HepG2 (cell line): Measurements from ENCODE around the gene FLYWCH1. TPM values are rescaled to one million over a fixed set of nuclear protein-coding genes. Genes with fewer than 3 reads are reported as not detected.

Source experiments
- ARNT2 ChIP-seq: sonication (generic); formaldehyde crosslinking; IDR thresholded peaks from 2 replicates; pipeline ENCODE4 v1.8.0; 2022; ENCODE audit warnings: mild to moderate bottlenecking, low read depth, missing genetic modification reagents, moderate library complexity
- BCL6 ChIP-seq: IDR thresholded peaks from 2 replicates; pipeline ENCODE4 v1.6.1; 2016; ENCODE audit warnings: missing genetic modification reagents, missing compliant biosample characterization
- GATAD1 ChIP-seq: IDR thresholded peaks from 2 replicates; pipeline ENCODE4 v1.6.1; 2016; ENCODE audit warnings: missing genetic modification reagents, missing compliant biosample characterization
- IKZF5 ChIP-seq: IDR thresholded peaks from 2 replicates; pipeline ENCODE4 v1.6.1; 2018; ENCODE audit warnings: missing genetic modification reagents, mild to moderate bottlenecking, missing compliant biosample characterization
- MED8 ChIP-seq: sonication (generic); formaldehyde crosslinking; IDR thresholded peaks from 2 replicates; pipeline ENCODE4 v1.8.1; 2023; ENCODE audit warnings: mild to moderate bottlenecking, missing genetic modification reagents; ENCODE audit not compliant: insufficient replicate concordance
- NCOA5 ChIP-seq: sonication (generic); formaldehyde crosslinking; IDR thresholded peaks from 2 replicates; pipeline ENCODE4 v1.4.0; 2020; ENCODE audit warnings: missing genetic modification reagents
- NR2F6 ChIP-seq, 2 experiments: IDR thresholded peaks; 2 replicates each; pipeline ENCODE4 v1.6.1; 2016; ENCODE audit warnings: antibody characterized with exemption in 1 of 2, mild to moderate bottlenecking in 1 of 2
- SAP130 ChIP-seq: IDR thresholded peaks from 2 replicates; pipeline ENCODE4 v1.6.1; 2016; ENCODE audit warnings: low read depth
- STAT6 ChIP-seq: sonication (generic); formaldehyde crosslinking; IDR thresholded peaks from 2 replicates; pipeline ENCODE4 v1.4.0; 2020; ENCODE audit warnings: missing genetic modification reagents, mild to moderate bottlenecking, borderline replicate concordance
- UBTF ChIP-seq: sonication (generic); formaldehyde crosslinking; IDR thresholded peaks from 2 replicates; pipeline ENCODE4 v1.4.0; 2020; ENCODE audit warnings: mild to moderate bottlenecking, missing genetic modification reagents
- ZFP1 ChIP-seq: IDR thresholded peaks from 2 replicates; pipeline ENCODE4 v1.6.1; 2016
- ZNF17 ChIP-seq: sonication (generic); formaldehyde crosslinking; IDR thresholded peaks from 2 replicates; pipeline ENCODE4 v1.5.0; 2020; ENCODE audit warnings: mild to moderate bottlenecking, missing genetic modification reagents
- ZNF280D ChIP-seq: sonication (generic); formaldehyde crosslinking; IDR thresholded peaks from 2 replicates; pipeline ENCODE4 v1.5.1; 2020; ENCODE audit warnings: mild to moderate bottlenecking, missing genetic modification reagents
- ZNF331 ChIP-seq: sonication (generic); formaldehyde crosslinking; IDR thresholded peaks from 2 replicates; pipeline ENCODE4 v1.4.0; 2020; ENCODE audit warnings: missing genetic modification reagents
- ZNF441 ChIP-seq: sonication (generic); formaldehyde crosslinking; IDR thresholded peaks from 2 replicates; pipeline ENCODE4 v1.7.0; 2021; ENCODE audit warnings: missing genetic modification reagents, borderline replicate concordance
- ZSCAN21 ChIP-seq: sonication (generic); formaldehyde crosslinking; IDR thresholded peaks from 2 replicates; pipeline ENCODE4 v1.8.0; 2022; ENCODE audit warnings: mild to moderate bottlenecking, missing genetic modification reagents, moderate library complexity, borderline replicate concordance
- polyA plus RNA-seq, 8 experiments: library from polyadenylated mRNA; depleted of rRNA in 3 of 8; stranded (reverse) in 7 of 8; unstranded in 1 of 8; fragments of >200 nt; fragmentation: Illumina TruSeq in 4 of 8; extraction: Trizol in 4 of 8; gene quantifications; 2 replicates each; pipeline versions ENCODE4 v1.2.1 to v1.2.3, GENCODE V29; 2011 to 2016; ENCODE audit warnings: low read depth in 4 of 8, missing spikeins in 1 of 8, mixed read lengths in 1 of 8; ENCODE audit not compliant: insufficient read depth in 1 of 8
- total RNA-seq, 5 experiments: library from RNA; depleted of rRNA; stranded (reverse); fragments of >200 nt; fragmentation: Illumina TruSeq; extraction: Trizol; gene quantifications; 2 replicates each; pipeline ENCODE4 v1.2.3, GENCODE V29; 2016; ENCODE audit warnings: low read depth in 1 of 5
- TF ChIP-seq, protein P1 (sequence below): IDR thresholded peaks from 2 replicates; pipeline ENCODE4 v1.6.1; 2016; ENCODE audit warnings: low read depth, borderline replicate concordance

FLYWCH1 gene
- total and polyA plus RNA-seq, 2 of the 13 experiments (the other 11 are each of a cell fraction or from before 2014, with no cell fraction given), result 7.3 to 12.4 TPM

DNA sequence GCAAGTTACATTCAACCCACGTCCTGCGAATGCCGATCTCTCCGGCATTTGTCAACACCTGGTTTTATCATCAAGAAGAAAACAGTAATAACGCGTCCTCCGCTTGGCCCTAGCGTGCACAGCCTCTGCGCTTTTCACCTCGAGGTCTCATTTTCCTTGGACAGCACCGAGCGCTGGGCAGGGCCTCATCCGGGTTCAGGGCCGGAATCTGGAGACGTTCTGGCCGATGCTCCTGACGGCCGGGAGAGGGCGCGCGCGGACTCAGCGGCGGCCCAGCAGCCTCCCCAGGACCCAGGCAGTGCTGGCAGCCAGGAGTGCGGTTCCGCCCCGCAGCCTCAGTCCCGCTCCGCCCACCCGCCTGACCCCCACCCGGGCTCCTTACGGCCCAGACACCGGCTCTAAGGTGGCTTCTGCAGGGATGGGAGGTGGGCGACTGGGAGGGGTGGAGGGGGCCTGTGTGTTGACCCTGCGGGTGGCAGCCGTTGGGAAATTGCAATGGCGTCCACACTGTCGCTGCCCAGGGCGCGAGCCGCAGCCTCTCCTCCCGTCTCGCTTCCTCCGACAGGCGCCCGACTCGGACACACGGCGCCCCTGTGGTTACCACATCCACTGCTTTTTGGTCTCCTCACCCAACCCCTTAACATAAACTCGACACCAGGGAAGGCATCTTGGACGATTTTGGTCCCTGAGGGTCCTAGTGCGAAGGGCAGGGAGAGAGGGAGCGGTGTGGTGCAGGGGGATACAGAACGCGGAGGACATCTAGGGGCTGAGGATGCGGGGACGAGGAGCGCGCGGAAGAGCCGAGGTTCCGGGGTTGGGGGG, 7.4 kb upstream of the FLYWCH1 start (continued):
- TF ChIP-seq, protein P1, sequence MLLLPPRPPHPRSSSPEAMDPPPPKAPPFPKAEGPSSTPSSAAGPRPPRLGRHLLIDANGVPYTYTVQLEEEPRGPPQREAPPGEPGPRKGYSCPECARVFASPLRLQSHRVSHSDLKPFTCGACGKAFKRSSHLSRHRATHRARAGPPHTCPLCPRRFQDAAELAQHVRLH, result 0 out of 2 replicates have a peak, but pooled peaks have one; percentile 36
- TF ChIP-seq STAT6 (CRISPR knock-in tag), result 0 out of 2 replicates have a peak, but pooled peaks have one; percentile 43
- no peak for TF ChIP-seq NCOA5 (CRISPR knock-in tag)
- TF ChIP-seq ZNF441, result 0 out of 2 replicates have a peak, but pooled peaks have one; percentile 29
- TF ChIP-seq ARNT2 (CRISPR knock-in tag), result 0 out of 2 replicates have a peak, but pooled peaks have one; percentile 59
- TF ChIP-seq BCL6 (CRISPR knock-in tag), result peak; percentile 86
- peak; percentile 59; the same call in 1 of the 2 replicates for TF ChIP-seq GATAD1
- peak; percentile 77; the same call in 1 of the 2 replicates for TF ChIP-seq ZSCAN21 (CRISPR knock-in tag)
- no peak for TF ChIP-seq ZNF17 (CRISPR knock-in tag)
- TF ChIP-seq MED8 (CRISPR knock-in tag), result peak; percentile 42
- TF ChIP-seq ZNF331, result peak; percentile 71
- 0 out of 2 replicates have a peak, but pooled peaks have one; percentile 23 for TF ChIP-seq ZFP1 (CRISPR knock-in tag)
- no peak for TF ChIP-seq NR2F6 (IDR thresholded peaks at IDR 0.05)
- peak; percentile 69; the same call in 1 of the 2 replicates for TF ChIP-seq NR2F6 (CRISPR knock-in tag; IDR thresholded peaks at IDR 0.05)
- no peak for TF ChIP-seq ZNF280D (CRISPR knock-in tag)
- TF ChIP-seq IKZF5 (CRISPR knock-in tag), result 0 out of 2 replicates have a peak, but pooled peaks have one; percentile 32
- peak; percentile 90 for TF ChIP-seq SAP130
- peak; percentile 66 for TF ChIP-seq UBTF (CRISPR knock-in tag)
